GM21786 (cell line): Measurements from ENCODE around the gene LYVE1.

Source experiments
- ATAC-seq: cut with Tn5 transposase; IDR thresholded peaks from one replicate; pipeline ENCODE4 v1.9.1; 2021; ENCODE audit not compliant: unreplicated experiment

LYVE1 gene

GRCh38 chr11:10594407-10594806 lies 25.9 kb upstream of the LYVE1 start:
- no peak for ATAC-seq

GRCh38 chr11:10592331-10592730 lies 23.9 kb upstream of the LYVE1 start:
- no peak for ATAC-seq

- no peak for ATAC-seq
Observed at GRCh38 chr11:10591741-10592140, 23.3 kb upstream of the LYVE1 start.

GRCh38 chr11:10590218-10590915 lies 21.9 kb upstream of the LYVE1 start:
- ATAC-seq, result no peak

- no peak for ATAC-seq
Observed at GRCh38 chr11:10588904-10589303, 20.4 kb upstream of the LYVE1 start.

- ATAC-seq, result no peak
Observed at GRCh38 chr11:10587995-10588394, 19.5 kb upstream of the LYVE1 start.

- no peak for ATAC-seq
Observed at GRCh38 chr11:10587388-10587787, 18.9 kb upstream of the LYVE1 start.

- ATAC-seq, result no peak
Observed at GRCh38 chr11:10584071-10584501, 15.6 kb upstream of the LYVE1 start.

GRCh38 chr11:10581481-10582019 lies 13.1 kb upstream of the LYVE1 start:
- no peak for ATAC-seq

GRCh38 chr11:10580623-10581022 lies 12.2 kb upstream of the LYVE1 start:
- ATAC-seq, result no peak

GRCh38 chr11:10579700-10580099 lies 11.2 kb upstream of the LYVE1 start:
- no peak for ATAC-seq

- no peak for ATAC-seq
Observed at GRCh38 chr11:10576035-10576398, 7.6 kb upstream of the LYVE1 start.

GRCh38 chr11:10575346-10576034 lies 7.0 kb upstream of the LYVE1 start:
- ATAC-seq, result no peak

GRCh38 chr11:10573556-10573955 lies 5.1 kb upstream of the LYVE1 start:
- no peak for ATAC-seq

- no peak for ATAC-seq
Observed at GRCh38 chr11:10573028-10573427, 4.6 kb upstream of the LYVE1 start.

- ATAC-seq, result no peak
Observed at GRCh38 chr11:10572533-10572932, 4.1 kb upstream of the LYVE1 start.

GRCh38 chr11:10567446-10567845 lies 1.0 kb downstream of the LYVE1 start:
- ATAC-seq, result no peak

- no peak for ATAC-seq
Observed at GRCh38 chr11:10566257-10566957, 2.1 kb downstream of the LYVE1 start.

- ATAC-seq, result no peak
Observed at GRCh38 chr11:10565493-10565892, 3.0 kb downstream of the LYVE1 start.

- no peak for ATAC-seq
Observed at GRCh38 chr11:10564696-10565318, 3.7 kb downstream of the LYVE1 start.

GRCh38 chr11:10564030-10564429 lies 4.4 kb downstream of the LYVE1 start:
- no peak for ATAC-seq
